Left lobe of liver (tissue), 2 donors: ENCODE results near the gene RAD54L2. TPM values are rescaled to one million over a fixed set of nuclear protein-coding genes. Genes with fewer than 3 reads are reported as not detected.
A peak's percentile ranks its signal among the peaks of the same experiment; 100 is the strongest.
"Not testable (repeated sequence)": the region's sequence is repeated elsewhere in the genome, so short reads cannot be mapped to it uniquely, and the experiment has no call there.

Experiments used
- ATAC-seq: fragments of 200-7000 bp; cut with Tn5 transposase; one replicate; pipeline ENCODE4 v1.9.1; 2020; ENCODE audit warnings: mild to moderate bottlenecking, moderate library complexity
- DNase-seq: peaks from one replicate; pipeline ENCODE4 v3.0.0-alpha.2; 2020; ENCODE audit warnings: low spot score
- total RNA-seq: library from RNA; stranded (reverse); gene quantifications from one replicate; pipeline ENCODE4 v1.2.1, GENCODE V29; 2021
- donor health status: DM: no; HTN: no; CAD: no; lungs with moderate emphysema.
- donor health status: DM: no; HTN: yes; CAD: no.

RAD54L2 gene
- total RNA-seq, 1 donor from 2014 or later = 22.7 TPM

- ATAC-seq = peak; percentile 2
Observed at GRCh38 chr3:51538115-51538458, 432 bp upstream of the RAD54L2 start.

GRCh38 chr3:51539291-51539941, 897 bp downstream of the RAD54L2 start:
- peak; percentile 33 for ATAC-seq
- no peak for DNase-seq

More at GRCh38 chr3:51538115-51538458, 432 bp upstream of the RAD54L2 start:
- DNase-seq = no peak

GRCh38 chr3:51542596-51542995, 4.1 kb downstream of the RAD54L2 start:
- peak; percentile 81 for DNase-seq
- peak; percentile 65 for ATAC-seq

- peak; percentile 29 for ATAC-seq
- DNase-seq = no peak
Observed at GRCh38 chr3:51544011-51544775, 5.7 kb downstream of the RAD54L2 start.

DNA sequence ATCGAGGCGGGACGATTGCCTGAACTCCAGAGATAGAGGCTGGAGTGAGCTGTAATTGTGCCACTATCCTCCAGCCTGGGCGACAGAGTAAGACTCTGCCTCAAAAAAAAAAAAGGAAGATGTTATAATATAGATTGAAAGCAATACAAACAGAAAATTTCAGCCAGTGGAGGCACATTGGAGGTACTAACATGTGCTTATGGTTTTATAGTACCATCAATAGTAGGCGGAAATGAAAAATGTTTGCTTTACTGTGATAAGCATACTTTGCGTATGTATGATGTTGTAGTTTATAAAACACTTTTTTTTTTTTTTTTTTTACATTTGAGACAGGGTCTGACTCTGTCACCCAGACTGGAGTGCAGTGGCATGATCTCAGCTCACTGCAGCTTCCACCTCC, 8.8 kb downstream of the RAD54L2 start:
- no peak for DNase-seq
- ATAC-seq = no peak

- no peak for DNase-seq
- no peak for ATAC-seq
Observed at GRCh38 chr3:51549311-51549710, 10.8 kb downstream of the RAD54L2 start.

- DNase-seq = no peak
- ATAC-seq = peak; percentile 17
Observed at GRCh38 chr3:51550080-51550819, 11.7 kb downstream of the RAD54L2 start.

- DNase-seq (peak; percentile 40), ATAC-seq (peak; percentile 74)
Observed at GRCh38 chr3:51557993-51558392, 19.5 kb downstream of the RAD54L2 start.

- peak; percentile 36 for DNase-seq
- peak; percentile 42 for ATAC-seq
Observed at GRCh38 chr3:51559411-51559888, 20.9 kb downstream of the RAD54L2 start.

DNA sequence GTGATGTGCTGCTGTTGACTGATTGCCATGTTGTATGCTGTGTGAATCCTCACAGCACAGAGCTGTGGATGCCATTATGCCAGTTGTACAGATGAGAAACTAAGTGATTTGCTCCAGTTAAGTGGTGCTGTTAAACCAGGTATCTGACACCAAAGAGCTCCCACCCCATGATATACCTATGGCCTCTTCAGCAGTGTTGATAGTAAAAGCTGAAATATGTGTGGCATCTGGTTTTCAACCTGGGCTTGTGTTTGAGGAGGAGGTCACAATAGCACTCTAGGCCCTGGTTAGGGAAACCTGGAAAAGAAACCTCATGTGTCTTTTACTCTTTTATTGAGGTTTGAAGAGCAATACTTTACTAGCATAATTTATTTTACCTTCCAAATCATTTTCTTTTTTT, 21.4 kb downstream of the RAD54L2 start:
- ATAC-seq = no peak
- no peak for DNase-seq

- not testable (repeated sequence) for ATAC-seq
- peak; percentile 45 for DNase-seq
Observed at GRCh38 chr3:51562403-51562802, 23.9 kb downstream of the RAD54L2 start.

DNA sequence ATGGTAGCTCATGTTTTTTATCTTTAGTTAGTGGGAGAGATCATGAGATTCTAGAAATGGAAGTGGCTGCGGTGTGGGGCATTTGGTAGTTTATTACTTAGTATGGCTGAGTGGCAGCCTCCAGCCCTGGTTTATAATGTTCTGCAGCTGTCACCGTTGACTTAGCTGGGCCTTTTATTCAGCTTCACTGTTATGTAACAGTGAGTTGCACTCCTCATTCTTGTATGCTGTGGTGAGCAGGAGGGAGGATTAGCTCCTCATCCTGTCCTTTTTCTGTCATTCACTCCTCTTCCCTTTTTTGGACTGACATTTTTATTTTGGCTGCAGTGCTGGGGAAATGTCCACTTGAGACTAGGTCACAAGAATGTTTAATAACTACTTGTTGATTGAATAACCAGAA, 29.5 kb downstream of the RAD54L2 start:
- DNase-seq = no peak
- ATAC-seq = peak; percentile 70

DNA sequence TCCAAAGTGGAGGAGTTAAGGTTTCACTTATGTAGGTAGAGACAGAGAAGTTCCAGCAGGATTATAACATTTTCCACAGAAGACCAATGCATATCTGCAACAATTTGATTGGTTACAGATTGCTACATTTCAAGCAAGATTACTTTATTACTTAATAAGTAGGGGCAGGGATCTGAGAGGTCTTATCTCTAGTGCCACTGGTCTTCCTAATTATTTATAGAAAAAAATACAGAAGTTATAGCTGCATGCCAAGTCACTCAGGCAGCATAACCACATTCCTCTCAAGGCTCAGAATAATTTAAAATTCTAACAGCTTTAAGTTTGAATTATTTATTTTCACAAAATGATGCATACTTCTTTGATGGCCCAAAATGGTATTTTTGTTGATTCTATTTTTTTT, 30.5 kb downstream of the RAD54L2 start:
- DNase-seq (no peak), ATAC-seq (no peak)

- ATAC-seq = no peak
Observed at GRCh38 chr3:51578238-51578637, 39.7 kb downstream of the RAD54L2 start.

DNA sequence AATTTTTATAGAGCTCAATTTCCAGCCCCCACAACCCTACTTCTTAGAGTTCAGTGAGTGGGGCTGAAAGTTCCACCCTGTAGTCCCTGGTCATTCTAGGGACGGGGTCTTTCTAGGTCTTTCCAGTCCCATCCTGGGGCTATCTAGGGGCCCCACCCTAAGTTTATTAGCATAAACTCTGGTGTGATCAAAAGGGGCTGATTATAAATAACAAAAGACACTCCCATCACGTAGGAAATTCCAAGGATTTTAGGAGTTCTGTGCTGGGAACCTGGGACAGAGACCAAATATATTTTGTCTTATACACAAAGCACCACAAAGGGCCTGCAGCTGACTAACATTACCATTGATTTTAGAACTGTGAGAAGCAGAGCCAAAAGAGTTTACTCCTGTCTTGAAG, 41.9 kb downstream of the RAD54L2 start:
- ATAC-seq (no peak), DNase-seq (no peak)

More at GRCh38 chr3:51578238-51578637, 39.7 kb downstream of the RAD54L2 start:
- DNase-seq = no peak

DNA sequence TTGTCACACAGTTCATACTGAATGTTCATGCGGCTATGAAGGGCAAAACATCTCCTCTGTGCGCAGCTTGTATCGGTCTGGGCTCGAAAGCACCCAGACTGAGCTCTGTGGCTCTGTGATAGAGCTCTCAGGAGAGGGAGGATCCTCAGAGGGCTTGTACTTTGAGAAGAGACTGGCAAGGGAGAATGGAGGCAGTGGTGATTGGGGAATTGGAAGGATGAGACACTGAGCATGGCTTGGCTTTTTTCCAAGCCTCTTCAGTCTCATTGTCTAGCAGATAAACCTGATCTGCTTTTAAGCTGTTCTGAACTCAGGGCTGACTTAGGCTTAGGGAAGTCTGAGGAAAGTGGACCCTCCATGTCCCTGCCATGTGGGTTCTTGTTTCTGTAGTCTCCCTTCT, 43.0 kb downstream of the RAD54L2 start:
- ATAC-seq (peak; percentile 55), DNase-seq (no peak)

DNA sequence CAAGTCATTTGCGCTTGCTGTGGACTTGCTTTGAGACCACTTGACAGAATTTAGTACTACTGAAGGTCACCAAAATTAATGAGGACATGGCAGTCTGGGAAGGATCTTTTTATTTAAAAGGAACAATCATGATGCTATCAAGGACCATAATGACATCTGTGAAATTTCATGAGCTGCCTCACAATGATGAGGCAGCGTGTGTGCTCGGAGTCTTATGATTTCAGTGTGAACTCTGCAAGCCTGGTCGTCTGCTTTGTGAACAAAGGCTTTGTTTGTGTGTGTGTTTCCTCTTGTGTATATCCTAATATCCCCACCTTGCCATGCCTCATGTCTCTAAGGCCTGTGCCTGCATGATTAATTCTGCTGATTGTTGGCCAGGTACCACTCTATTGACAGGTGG, 46.7 kb downstream of the RAD54L2 start:
- no peak for DNase-seq
- no peak for ATAC-seq

- ATAC-seq (no peak), DNase-seq (no peak)
Observed at GRCh38 chr3:51585871-51586270, 47.4 kb downstream of the RAD54L2 start.
